NCI-H446 (cell line): ENCODE results near the gene ERVW-1.
"Not testable (repeated sequence)": the region's sequence is repeated elsewhere in the genome, so short reads cannot be mapped to it uniquely, and the experiment has no call there.

ENCODE experiments used
- DNase-seq, 2 experiments: peaks; one replicate each; lab custom pipeline; 2025; lab: John Stamatoyannopoulos, UW

The ERVW-1 gene, protein sequence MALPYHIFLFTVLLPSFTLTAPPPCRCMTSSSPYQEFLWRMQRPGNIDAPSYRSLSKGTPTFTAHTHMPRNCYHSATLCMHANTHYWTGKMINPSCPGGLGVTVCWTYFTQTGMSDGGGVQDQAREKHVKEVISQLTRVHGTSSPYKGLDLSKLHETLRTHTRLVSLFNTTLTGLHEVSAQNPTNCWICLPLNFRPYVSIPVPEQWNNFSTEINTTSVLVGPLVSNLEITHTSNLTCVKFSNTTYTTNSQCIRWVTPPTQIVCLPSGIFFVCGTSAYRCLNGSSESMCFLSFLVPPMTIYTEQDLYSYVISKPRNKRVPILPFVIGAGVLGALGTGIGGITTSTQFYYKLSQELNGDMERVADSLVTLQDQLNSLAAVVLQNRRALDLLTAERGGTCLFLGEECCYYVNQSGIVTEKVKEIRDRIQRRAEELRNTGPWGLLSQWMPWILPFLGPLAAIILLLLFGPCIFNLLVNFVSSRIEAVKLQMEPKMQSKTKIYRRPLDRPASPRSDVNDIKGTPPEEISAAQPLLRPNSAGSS

DNA sequence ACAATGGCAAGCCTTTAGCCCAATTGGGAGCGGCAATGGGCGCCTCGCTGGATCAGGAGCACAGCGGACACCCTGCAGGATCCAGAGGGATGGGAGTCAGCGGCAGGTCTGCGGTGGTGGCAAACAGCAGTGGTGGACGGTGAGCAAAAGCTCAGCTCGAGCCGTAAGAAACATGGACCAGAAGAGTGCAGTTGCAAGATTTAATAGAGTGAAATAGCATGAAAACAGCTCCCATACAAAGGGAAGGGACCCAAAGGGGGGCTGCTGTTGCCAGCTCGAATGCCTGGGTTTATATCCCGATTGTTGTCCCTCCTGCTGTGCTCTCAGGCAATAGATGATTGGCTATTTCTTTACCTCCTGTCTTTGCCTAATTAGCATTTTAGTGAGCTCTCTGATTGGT, at the start of gene ERVW-1:
ERVW-1 (minus strand) TSS at position 266 of the 400 bp plus-strand sequence. CDS start 7,565 bp downstream, outside the sequence.
- not testable (repeated sequence) for DNase-seq

DNA sequence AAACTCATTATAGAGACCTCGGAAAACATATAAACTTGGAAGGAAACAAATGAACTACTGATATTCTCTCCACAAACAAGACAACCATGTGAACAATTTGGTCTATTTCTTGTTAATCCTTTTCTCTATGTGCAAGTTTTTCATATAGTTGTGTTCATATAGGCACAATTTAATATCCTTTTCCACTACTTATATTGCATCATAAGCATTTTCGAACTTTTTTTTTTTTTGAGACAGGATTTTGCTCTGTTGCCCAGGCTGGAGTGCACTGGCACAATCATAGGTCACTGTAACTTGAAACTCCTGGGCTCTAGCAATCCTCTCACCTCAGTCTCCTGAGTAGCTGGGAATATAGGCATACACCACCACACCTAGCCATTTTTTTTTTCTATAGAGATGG, 45.4 kb upstream of the ERVW-1 start:
- DNase-seq: no peak

DNA sequence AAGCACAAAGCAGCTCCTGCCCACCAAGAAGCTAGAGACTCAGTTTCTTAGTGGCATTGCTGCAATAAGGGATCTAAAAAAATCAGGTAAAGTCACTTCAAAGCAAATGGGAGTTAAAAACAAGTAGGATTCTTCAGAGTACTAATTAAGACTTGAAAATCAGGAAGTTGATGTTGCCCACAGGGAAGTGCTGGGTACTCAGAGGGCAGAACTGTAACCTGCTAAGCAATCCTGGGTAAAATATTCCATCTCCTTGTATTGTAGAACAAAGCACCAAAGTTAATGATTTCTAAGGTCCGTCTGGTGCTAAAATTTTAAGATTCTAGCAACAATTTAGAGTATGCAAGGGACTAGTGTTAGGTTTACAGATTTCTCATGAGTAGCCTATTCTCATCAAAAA, 42.3 kb upstream of the ERVW-1 start:
- no peak for DNase-seq

DNA sequence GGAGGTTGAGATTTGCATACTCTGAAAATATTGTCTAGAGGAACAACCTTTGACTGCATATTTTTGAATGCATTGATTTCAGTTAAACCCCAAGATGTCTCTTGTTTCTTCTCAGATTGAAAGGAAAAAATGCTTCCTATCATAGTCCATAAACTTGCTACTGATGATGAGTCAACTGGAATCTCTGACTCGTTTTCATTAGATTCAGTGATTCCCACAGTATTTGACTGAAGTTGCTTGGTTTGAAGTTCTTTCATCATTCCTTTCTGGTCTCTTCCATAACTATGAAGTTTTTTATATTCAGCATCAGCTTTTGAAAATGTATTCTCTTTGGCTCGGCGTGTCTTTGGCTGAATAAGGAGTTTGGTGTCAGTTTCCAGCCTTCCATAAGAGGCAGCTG, 39.9 kb upstream of the ERVW-1 start:
- DNase-seq: no peak

DNA sequence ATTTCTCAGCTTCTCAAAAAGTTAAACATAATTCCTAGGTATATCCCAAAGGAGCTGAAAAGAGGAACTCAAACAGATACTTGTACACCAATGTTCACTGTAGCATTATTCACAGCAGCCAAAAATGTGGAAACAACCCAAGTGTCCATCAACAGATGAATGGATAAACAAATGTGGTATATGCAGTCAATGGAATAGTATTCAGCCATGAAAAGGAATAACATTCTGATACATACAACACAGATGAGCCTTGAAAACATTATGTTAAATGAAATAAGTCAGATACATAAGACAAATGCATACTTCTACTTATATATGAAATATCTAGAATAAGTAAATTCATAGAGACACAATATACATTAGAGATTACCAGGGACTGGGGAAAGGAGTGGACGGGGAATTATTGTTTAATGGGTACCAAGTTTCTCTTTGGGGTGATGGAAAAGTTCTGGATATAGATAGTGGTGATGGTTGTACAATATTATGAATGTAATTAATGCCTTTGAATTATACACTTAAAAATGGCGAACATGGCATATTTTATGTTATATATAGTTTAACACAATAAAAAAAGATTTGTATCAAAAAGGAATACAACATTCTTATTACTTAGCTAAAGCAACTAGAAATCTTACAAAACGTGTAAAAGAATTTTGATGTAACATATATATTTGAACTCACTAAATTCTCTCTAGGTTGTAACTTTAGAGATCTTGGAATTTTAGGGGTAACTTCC, 35.6 kb upstream of the ERVW-1 start:
- DNase-seq: no peak

DNA sequence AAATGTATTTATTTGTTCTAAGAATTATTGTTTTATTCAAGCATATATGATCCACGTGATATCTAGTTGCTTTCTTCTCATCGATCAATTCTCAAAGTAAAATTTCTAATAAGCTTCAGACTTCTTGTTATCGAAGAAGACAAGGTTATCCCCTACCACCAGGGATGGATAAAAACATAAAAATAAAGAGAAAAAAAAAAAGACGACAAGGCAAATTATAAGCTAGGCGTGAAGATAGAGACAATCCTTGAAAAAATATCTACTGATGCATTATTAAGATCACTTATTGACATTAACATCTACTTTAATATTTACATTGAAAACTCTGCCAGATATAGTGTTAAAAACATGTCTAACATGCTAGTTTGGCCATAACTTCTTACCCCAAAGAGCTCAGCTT, 31.2 kb upstream of the ERVW-1 start:
- no peak for DNase-seq

DNA sequence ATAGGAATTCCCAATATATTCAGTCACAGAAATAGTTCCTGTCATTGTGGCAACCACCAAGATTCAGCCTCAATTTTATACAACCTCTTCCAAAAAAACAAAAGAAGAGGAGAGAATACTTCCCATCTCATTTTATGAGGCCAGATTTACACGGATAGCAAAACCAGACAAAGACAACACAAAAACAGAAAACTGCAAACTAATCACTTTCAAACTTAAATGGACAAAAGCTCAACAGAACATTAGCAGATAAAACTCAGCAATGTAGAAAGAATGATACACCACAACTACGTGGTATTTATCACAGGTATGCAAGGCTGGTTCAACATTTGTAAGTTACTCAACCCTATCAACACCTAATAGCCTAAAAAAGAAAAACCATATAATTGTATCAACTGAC, 28.6 kb upstream of the ERVW-1 start:
- no peak for DNase-seq

DNA sequence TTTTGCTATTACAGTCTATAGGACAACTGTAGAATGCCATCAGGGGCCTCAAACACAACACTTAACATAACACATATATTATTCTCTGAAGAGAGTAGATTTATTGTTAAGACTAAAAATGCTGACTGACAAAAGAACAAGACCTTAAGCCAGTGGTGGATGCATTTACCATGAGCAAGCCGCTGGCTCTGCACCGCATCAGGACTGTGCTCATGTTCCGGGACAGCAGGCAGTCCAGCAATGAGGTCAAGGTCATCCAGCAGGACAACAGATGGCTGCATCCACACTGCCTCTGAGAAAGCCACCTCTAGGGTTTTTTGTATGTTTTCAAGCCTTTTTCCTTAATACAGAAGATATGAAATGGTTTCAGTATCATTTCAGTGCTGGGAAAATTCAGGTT, 26.8 kb upstream of the ERVW-1 start:
- DNase-seq: no peak

DNA sequence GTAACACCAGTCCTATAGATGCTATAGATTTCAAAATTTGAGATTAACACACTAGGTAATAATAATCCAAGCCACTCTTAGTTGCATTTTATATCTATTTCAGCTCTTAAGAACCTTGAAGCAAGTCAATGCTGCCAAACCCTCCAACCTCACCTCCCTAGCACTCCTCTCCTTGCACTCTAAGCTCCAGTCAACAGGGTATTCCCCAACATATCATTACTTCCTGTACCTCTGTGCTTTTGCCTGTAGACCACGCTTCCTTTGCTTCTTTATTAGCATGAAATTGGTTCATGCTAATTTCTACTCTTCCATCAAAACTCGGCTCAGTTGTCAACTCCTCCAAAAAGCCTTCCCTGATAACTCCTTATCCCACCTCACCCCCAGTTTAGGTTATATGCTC, 26.0 kb upstream of the ERVW-1 start:
- DNase-seq: no peak

DNA sequence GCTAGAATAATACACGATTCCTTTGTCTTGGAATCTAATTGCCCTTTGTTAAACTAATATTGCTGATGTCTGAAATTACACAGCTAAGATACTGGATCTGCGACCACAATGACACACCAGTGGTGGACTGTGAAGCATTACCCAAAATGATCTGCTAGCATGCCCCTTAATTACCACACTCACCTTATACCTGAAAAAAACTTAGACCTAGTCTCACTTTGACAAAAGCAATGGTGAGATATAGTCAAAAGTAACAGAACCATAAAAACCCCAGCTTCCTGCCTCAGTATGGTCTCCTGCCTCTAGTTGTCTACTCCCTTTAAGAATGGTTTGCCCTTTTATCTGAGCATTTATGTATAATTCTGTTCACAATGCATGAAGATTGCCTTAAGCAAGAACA, 20.8 kb upstream of the ERVW-1 start:
- DNase-seq: no peak

DNA sequence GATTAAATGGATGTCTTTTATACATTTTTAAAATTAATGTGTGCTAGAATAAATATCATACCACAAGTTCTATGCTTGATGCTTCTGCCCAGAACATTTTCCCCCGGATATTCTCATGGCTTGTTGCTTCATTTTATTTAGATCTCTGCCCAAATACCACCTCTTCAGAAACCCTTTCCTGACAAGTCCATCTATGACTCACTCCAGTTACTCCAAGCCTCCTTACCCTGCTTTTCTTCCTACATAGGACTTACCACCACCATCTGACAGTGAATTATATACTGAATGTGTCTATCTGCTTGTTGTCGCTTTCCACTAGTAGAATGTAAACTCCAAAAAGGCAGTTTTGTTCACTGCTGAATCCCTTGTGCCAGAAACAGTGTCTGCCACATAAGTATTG, 19.1 kb upstream of the ERVW-1 start:
- no peak for DNase-seq

DNA sequence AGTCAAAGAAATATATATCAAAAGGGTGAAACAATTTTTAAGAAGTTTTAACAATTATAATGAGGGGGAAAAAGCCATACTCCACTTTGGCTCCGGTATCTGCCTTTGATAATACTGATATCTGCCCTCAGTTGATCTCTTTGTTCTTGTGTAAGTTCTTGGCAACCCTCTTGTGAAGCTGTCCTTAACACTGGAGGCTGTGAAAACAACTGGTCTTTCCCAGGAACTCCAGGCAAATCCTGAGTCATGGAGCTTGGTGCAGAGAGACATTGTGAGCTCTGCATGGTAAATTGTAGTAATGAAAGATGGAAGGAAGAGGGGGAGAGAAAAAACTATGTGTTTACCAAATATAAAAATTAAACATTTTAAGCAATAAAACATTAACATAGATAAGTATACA, 11.9 kb upstream of the ERVW-1 start:
- no peak for DNase-seq

DNA sequence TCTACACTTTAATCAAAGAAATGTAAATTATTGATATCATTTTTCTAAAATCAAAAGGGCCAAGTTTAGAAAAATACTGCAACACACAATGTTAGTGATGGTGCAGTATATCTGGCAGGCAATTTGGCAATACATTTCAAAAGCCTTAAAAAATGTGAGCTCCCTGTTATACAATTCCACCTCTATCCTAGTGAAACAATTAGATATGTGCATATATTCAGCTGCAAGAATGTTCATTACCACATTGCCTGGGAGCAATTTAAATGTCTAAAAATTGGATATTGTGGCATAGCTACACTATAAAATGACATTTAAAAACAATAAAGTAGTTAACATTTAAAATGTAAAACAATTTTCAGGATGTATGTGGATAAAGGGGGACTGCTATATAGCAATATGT, 10.1 kb upstream of the ERVW-1 start:
- DNase-seq: no peak

DNA sequence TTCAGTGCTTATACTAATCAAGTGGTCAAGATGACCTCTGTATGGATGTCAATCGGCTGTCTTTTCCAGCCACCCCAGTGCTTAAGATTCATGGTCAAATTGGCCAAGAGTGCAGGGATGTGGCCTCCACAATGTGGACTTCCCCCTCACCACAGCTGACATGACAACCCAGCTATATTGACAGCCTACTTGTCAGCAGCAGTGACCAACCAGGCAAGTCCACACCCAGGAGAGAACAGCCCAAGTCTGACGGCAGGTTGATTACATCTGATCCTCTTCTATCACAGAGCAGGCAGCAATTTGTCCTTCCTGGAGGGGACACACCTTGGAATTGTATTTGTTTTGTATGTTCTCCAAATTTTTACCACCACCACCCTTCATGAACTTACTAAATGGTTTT, 8.2 kb upstream of the ERVW-1 start:
- no peak for DNase-seq

DNA sequence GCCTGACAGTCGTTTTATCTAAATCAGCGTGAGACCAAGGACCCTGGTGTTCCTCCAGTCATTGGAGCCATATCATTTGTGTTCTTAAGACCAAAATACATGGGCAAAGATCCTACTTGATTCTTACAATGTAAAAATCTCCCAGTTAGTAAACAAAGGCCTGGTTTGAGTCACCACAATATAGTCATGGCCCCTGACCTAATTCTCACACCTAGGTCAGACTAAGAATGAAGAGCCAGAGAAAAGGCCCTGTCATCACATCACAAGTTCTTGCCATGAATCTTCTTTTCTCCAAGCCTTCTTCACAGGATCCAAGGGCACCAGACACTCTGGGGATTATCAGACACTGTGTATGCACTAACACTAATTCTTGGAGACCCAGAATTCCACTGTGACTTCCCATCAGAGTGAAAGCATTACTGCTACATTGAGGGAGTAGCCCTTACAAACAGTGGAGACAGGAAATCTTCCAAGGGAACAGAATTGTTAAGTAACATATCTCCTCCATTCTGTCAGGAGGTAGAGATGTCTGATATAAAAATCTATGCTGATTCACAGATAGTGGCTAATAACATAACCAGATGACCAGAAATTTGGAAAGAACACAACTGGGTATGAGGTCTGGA, 7.6 kb upstream of the ERVW-1 start:
- no peak for DNase-seq

DNA sequence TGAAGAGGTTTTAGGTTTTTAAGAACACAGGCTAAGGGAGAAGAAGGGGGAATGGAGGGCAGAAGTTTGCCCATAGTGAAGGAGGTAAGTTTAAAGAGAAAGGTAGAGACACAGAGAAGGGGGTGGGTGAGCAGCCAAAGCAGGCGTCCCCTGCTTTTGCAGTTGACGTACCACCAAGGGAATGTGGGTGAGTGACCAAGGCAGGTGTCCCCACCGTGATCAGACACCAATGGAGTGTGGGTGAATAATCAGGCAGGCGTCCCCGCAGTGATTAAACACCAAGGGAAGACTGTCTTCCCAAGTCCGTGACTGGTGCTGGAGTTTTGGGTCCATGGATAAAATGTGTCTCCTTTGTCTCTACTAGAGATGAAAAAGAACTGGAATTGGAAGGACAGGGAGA, 6.5 kb upstream of the ERVW-1 start:
- DNase-seq: not testable (repeated sequence)

DNA sequence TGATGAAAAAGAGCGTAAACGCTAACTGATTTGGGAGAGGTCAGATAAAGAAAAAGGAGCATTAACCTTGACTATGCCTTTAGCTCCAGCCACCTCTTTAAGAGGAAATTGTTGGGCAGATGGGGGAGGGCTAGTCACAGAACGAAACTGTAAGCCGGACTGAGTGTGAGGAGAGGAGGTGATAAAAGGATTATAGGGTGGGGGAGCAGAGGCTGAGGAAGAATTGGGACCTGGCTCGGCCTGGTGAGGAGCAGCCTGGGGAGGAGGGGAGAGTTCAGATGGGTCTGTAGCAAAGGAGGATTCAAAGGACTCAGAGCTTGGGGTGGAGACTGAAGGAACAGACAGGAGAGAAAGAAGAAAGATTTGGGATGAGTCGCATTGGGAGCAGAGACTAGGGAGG, 5.9 kb upstream of the ERVW-1 start:
- DNase-seq: not testable (repeated sequence)

DNA sequence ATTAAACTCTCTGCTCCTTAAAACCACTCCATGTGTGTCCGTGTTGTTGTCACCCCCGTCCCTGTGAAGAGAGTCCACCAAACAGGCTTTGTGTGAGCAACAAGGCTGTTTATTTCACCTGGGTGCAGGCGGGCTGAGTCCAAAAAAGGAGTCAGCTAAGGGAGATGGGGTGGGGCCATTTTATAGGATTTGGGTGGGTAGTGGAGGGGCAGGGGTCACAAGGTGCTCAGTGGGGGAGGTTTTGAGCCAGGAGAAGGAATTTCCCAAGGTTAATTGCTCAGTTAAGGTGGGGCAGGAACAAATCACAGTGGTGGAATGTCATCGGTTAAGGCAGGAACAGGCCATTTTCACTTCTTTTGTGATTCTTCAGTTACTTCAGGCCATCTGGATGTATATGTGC, 1.4 kb upstream of the ERVW-1 start:
- not testable (repeated sequence) for DNase-seq

DNA sequence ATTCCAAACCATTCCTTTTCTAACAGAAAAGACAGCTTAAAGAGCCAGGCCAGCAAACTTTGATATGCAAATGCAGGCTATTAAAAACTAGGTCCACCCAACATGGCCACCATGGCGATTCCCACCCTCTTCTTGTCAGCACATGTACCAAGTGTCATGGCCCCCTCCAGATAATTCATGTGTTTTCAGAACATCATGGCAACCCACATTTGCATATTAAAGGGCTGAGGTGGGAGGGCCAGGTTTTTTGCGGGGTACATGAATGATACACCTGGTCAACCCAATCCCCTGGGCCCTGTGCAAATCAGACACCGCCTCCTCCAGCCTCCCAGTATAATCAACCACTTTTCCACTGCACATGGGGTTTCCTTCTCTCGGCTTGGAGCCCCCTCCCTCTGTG, 965 bp upstream of the ERVW-1 start:
- no peak for DNase-seq

DNA sequence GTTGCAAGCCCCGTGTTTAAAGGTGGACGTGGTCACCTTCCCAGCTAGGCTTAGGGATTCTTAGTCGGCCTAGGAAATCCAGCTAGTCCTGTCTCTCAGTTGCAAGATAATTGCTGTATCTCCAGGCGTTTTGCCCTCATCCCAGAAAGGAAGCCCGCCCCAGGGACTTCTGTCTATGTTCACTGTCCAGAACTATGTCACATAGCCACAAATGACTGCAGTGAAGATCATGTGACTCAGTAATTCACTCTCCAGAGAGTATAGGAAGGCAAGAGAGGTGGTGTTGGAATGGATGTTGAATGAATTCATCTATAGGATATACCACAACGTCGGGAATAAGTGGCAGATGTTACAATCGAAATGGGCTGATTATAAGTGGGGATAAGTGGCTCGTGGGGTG, 349 bp upstream of the ERVW-1 start:
- no peak for DNase-seq

DNA sequence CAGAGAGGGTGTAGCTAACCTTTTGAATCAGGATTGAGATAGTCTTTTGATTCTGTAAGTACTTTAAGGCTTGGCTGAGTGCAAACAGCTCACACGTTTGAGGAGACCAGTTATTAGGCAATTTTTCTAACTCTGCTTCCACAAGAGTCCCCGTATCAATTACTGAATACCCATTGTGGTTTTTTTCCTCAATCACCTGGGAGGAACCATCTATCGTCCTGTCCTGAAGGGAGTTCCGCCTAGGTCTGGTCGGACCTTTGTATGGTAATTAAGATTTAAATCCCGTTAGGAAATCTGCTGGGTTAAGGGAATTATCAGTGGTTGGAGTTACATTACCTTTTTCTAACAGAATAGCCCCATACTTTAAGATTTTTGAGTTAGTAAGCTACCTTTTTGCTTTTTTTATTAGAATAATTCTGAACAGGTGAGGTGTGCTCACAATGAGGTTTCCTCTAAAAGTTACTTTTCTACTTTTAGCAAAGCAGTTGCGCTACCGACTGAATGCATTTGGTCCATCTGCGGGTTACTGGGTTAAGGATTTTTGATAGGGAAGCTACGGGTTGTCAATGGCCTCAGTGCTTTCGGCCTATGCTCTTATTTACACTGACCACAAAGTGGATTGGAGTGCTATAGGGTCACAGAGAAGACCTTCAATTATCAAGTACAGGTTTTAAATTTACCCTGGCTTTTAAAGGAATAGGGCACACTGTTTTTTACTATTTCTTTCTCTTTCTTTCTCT, 1.7 kb downstream of the ERVW-1 start:
- DNase-seq: not testable (repeated sequence)

DNA sequence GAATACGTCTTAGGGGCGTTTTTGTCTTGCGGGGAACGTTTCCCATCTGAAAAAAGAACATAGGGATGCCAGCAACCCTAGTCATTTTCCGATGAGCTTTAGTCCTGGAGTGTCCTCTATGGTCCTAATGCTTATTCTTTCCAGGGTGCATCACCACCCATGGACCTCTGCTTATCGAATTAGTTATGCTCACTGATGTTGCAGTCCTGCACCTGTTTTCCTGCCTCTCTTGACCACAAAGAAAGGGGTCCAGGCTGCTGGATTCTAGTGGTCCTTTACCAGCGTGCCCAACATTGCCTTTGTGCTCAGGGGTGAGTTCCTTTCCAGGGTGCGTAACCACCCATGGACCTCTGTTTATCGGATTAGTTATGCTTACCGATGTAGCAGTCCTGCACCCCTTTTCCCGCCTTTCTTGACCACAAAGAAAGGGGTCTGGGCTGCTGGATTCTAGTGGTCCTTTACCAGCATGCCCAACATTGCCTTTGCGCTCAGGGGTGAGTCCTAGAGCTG, 2.4 kb downstream of the ERVW-1 start:
- DNase-seq: not testable (repeated sequence)
